ENCODE measurements around the gene TUSC2.

Gene TUSC2, protein sequence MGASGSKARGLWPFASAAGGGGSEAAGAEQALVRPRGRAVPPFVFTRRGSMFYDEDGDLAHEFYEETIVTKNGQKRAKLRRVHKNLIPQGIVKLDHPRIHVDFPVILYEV

GRCh38 chr3:50327943-50328691 lies at the start of gene TUSC2:
TUSC2 (minus strand) TSS chr3:50328223; CDS start chr3:50328099, 124 bp downstream.
- peak; percentile 94 for DNase-seq (ENCODE audit: low read depth)
- TF ChIP-seq, protein P1, sequence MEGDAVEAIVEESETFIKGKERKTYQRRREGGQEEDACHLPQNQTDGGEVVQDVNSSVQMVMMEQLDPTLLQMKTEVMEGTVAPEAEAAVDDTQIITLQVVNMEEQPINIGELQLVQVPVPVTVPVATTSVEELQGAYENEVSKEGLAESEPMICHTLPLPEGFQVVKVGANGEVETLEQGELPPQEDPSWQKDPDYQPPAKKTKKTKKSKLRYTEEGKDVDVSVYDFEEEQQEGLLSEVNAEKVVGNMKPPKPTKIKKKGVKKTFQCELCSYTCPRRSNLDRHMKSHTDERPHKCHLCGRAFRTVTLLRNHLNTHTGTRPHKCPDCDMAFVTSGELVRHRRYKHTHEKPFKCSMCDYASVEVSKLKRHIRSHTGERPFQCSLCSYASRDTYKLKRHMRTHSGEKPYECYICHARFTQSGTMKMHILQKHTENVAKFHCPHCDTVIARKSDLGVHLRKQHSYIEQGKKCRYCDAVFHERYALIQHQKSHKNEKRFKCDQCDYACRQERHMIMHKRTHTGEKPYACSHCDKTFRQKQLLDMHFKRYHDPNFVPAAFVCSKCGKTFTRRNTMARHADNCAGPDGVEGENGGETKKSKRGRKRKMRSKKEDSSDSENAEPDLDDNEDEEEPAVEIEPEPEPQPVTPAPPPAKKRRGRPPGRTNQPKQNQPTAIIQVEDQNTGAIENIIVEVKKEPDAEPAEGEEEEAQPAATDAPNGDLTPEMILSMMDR (conservative IDR thresholded peaks at IDR 0.05; ENCODE audit: low read length): no peak
- peak within 1 kb of the TSS; percentile 80 for H3K4me3 ChIP-seq (ENCODE audit: low read length)

GRCh38 chr3:50375258-50375931 lies 47.4 kb upstream of the TUSC2 start:
- H3K4me3 ChIP-seq (ENCODE audit: low read length): no peak overlapping the region
- DNase-seq (ENCODE audit: low read depth): no peak
- TF ChIP-seq, protein P1 (conservative IDR thresholded peaks at IDR 0.05; ENCODE audit: low read length): no peak

- DNase-seq (ENCODE audit: low read depth): no peak
- no peak overlapping the region for H3K4me3 ChIP-seq (ENCODE audit: low read length)
- TF ChIP-seq, protein P1 (conservative IDR thresholded peaks at IDR 0.05; ENCODE audit: low read length): no peak
Observed at GRCh38 chr3:50374363-50375257, 46.6 kb upstream of the TUSC2 start.

GRCh38 chr3:50373146-50374051 lies 45.4 kb upstream of the TUSC2 start:
- no peak for DNase-seq (ENCODE audit: low read depth)
- H3K4me3 ChIP-seq (ENCODE audit: low read length): no peak overlapping the region
- TF ChIP-seq, protein P1 (conservative IDR thresholded peaks at IDR 0.05; ENCODE audit: low read length): no peak

DNA sequence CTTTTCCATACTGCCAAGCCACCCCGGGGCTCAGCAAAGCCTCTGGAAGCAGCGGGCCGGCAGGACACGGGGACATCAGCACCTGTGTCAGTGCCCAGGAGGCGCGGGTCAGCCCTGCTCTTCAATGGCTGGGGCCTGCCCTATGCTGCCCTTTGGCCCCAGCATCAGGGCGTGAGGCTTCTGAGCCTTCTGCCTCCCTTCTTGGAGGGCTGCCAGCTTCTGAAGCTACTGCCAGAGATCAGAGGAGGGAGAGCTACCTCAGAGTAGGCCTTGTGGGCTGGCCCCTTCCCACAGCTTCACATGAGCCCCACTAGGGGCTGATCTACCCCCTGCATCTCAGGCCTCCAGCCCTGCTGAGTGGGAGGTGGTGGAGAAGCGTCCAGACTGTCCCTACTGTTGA lies 44.3 kb upstream of the TUSC2 start:
- no peak for DNase-seq (ENCODE audit: low read depth)
- TF ChIP-seq, protein P1 (conservative IDR thresholded peaks at IDR 0.05; ENCODE audit: low read length): no peak
- H3K4me3 ChIP-seq (ENCODE audit: low read length): no peak overlapping the region

DNA sequence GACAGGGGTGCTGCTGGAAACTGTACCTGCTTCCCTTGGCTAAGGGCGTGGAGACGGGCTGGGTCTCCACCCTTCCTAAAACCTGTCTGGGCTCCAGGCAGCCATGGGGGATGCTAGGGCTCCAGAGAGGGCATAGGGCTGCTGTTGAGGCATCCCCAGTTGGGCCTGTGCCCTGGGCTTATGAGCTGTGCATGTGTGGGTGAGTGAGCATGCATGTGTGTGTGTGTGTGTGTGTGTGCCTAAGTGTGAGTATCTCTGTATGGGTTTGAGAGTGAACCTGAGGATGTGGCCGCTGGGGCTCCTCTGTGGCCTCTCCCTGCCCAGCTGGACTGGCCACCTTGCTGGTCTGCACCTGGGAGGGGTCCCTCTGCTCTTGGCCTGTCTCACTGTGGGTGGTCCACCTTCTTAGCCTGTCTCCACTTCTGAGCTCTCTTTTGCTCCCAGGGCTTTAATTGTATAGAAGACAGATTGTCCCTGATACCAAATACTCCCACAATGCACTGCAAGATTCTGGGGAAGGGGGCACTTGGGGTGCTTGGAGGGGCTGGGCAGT lies 43.2 kb upstream of the TUSC2 start:
- TF ChIP-seq, protein P1 (conservative IDR thresholded peaks at IDR 0.05; ENCODE audit: low read length): no peak
- no peak overlapping the region for H3K4me3 ChIP-seq (ENCODE audit: low read length)
- DNase-seq (ENCODE audit: low read depth): peak; percentile 38

Data from AG10803 (cell line).